Measurements from ENCODE around the gene PTPRT.
A peak's percentile ranks its signal among the peaks of the same experiment; 100 is the strongest.

The PTPRT gene

GRCh38 chr20:42173440-42173839 is 1016.3 kb downstream of the PTPRT start:
- DNase-seq (ENCODE audit: low read depth, low spot score): no peak
- H3K4me3 ChIP-seq (ENCODE audit: low read length): no peak overlapping the region

GRCh38 chr20:42164121-42164890 is 1025.4 kb downstream of the PTPRT start:
- H3K4me3 ChIP-seq (ENCODE audit: low read length): no peak overlapping the region
- DNase-seq (ENCODE audit: low read depth, low spot score): no peak

GRCh38 chr20:42161228-42161829 is 1028.4 kb downstream of the PTPRT start:
- no peak for DNase-seq (ENCODE audit: low read depth, low spot score)
- H3K4me3 ChIP-seq (ENCODE audit: low read length): no peak overlapping the region

- H3K4me3 ChIP-seq (ENCODE audit: low read length): no peak overlapping the region
- no peak for DNase-seq (ENCODE audit: low read depth, low spot score)
Measured at GRCh38 chr20:42159808-42160207, 1029.9 kb downstream of the PTPRT start.

GRCh38 chr20:42158272-42158671 is 1031.4 kb downstream of the PTPRT start:
- no peak overlapping the region for H3K4me3 ChIP-seq (ENCODE audit: low read length)
- DNase-seq (ENCODE audit: low read depth, low spot score): no peak

- no peak overlapping the region for H3K4me3 ChIP-seq (ENCODE audit: low read length)
- no peak for DNase-seq (ENCODE audit: low read depth, low spot score)
Measured at GRCh38 chr20:42155586-42155985, 1034.1 kb downstream of the PTPRT start.

GRCh38 chr20:42152575-42152974 is 1037.1 kb downstream of the PTPRT start:
- DNase-seq (ENCODE audit: low read depth, low spot score): no peak
- no peak overlapping the region for H3K4me3 ChIP-seq (ENCODE audit: low read length)

- no peak for DNase-seq (ENCODE audit: low read depth, low spot score)
- no peak overlapping the region for H3K4me3 ChIP-seq (ENCODE audit: low read length)
Measured at GRCh38 chr20:42150230-42150629, 1039.5 kb downstream of the PTPRT start.

- no peak for DNase-seq (ENCODE audit: low read depth, low spot score)
- H3K4me3 ChIP-seq (ENCODE audit: low read length): no peak overlapping the region
Measured at GRCh38 chr20:42138729-42139128, 1051.0 kb downstream of the PTPRT start.

GRCh38 chr20:42134265-42135098 is 1055.2 kb downstream of the PTPRT start:
- DNase-seq (ENCODE audit: low read depth, low spot score): no peak
- no peak overlapping the region for H3K4me3 ChIP-seq (ENCODE audit: low read length)

- H3K4me3 ChIP-seq (ENCODE audit: low read length): no peak overlapping the region
- DNase-seq (ENCODE audit: low read depth, low spot score): no peak
Measured at GRCh38 chr20:42130810-42131596, 1058.7 kb downstream of the PTPRT start.

GRCh38 chr20:42125426-42125825 is 1064.3 kb downstream of the PTPRT start:
- no peak overlapping the region for H3K4me3 ChIP-seq (ENCODE audit: low read length)
- DNase-seq (ENCODE audit: low read depth, low spot score): peak; percentile 15

GRCh38 chr20:42123981-42124473 is 1065.7 kb downstream of the PTPRT start:
- DNase-seq (ENCODE audit: low read depth, low spot score): no peak
- H3K4me3 ChIP-seq (ENCODE audit: low read length): no peak overlapping the region

- no peak for DNase-seq (ENCODE audit: low read depth, low spot score)
- no peak overlapping the region for H3K4me3 ChIP-seq (ENCODE audit: low read length)
Measured at GRCh38 chr20:42118409-42119125, 1071.1 kb downstream of the PTPRT start.

- no peak overlapping the region for H3K4me3 ChIP-seq (ENCODE audit: low read length)
- no peak for DNase-seq (ENCODE audit: low read depth, low spot score)
Measured at GRCh38 chr20:42118001-42118400, 1071.7 kb downstream of the PTPRT start.

- DNase-seq (ENCODE audit: low read depth, low spot score): no peak
- H3K4me3 ChIP-seq (ENCODE audit: low read length): no peak overlapping the region
Measured at GRCh38 chr20:42113236-42113635, 1076.5 kb downstream of the PTPRT start.

GRCh38 chr20:42112161-42112560 is 1077.5 kb downstream of the PTPRT start:
- DNase-seq (ENCODE audit: low read depth, low spot score): no peak
- H3K4me3 ChIP-seq (ENCODE audit: low read length): no peak overlapping the region

- no peak overlapping the region for H3K4me3 ChIP-seq (ENCODE audit: low read length)
- no peak for DNase-seq (ENCODE audit: low read depth, low spot score)
Measured at GRCh38 chr20:42111349-42111748, 1078.4 kb downstream of the PTPRT start.

GRCh38 chr20:42110301-42110700 is 1079.4 kb downstream of the PTPRT start:
- no peak for DNase-seq (ENCODE audit: low read depth, low spot score)
- H3K4me3 ChIP-seq (ENCODE audit: low read length): no peak overlapping the region

Data from Jurkat, Clone E6-1 (cell line).